HEK293T (cell line): ENCODE results near the gene WT1.

Experiments
- BHLHE40 ChIP-seq: fragments of 450-650 bp; IDR thresholded peaks from 2 replicates; pipeline ENCODE4 v1.6.1; 2016; ENCODE audit warnings: mild to moderate bottlenecking, moderate library complexity, borderline replicate concordance
- CTBP1 ChIP-seq: fragments of 450-650 bp; IDR thresholded peaks from 2 replicates; pipeline ENCODE4 v1.6.1; 2016; ENCODE audit warnings: borderline replicate concordance
- FOXA1 ChIP-seq: fragments of 450-650 bp; IDR thresholded peaks from 2 replicates; pipeline ENCODE4 v1.6.1; 2016; ENCODE audit warnings: mild to moderate bottlenecking
- FOXM1 ChIP-seq: fragments of 450-650 bp; IDR thresholded peaks from 2 replicates; pipeline ENCODE4 v1.6.1; 2017; ENCODE audit warnings: mild to moderate bottlenecking, borderline replicate concordance
- HDGF ChIP-seq: fragments of 450-650 bp; IDR thresholded peaks from 2 replicates; pipeline ENCODE4 v1.6.1; 2017; ENCODE audit warnings: antibody characterized with exemption, borderline replicate concordance
- L3MBTL2 ChIP-seq: fragments of 450-650 bp; conservative IDR thresholded peaks from 2 replicates; pipeline ENCODE4 v1.6.1; 2016; ENCODE audit warnings: mild to moderate bottlenecking
- NFRKB ChIP-seq: fragments of 450-650 bp; IDR thresholded peaks from 2 replicates; pipeline ENCODE4 v1.6.1; 2016; ENCODE audit warnings: mild to moderate bottlenecking, moderate library complexity
- SP1 ChIP-seq: fragments of 450-650 bp; IDR thresholded peaks from 2 replicates; pipeline ENCODE4 v1.6.1; 2017
- SUZ12 ChIP-seq: fragments of 450-650 bp; IDR thresholded peaks from 2 replicates; pipeline ENCODE4 v1.6.1; 2016; ENCODE audit warnings: mild to moderate bottlenecking

DNA sequence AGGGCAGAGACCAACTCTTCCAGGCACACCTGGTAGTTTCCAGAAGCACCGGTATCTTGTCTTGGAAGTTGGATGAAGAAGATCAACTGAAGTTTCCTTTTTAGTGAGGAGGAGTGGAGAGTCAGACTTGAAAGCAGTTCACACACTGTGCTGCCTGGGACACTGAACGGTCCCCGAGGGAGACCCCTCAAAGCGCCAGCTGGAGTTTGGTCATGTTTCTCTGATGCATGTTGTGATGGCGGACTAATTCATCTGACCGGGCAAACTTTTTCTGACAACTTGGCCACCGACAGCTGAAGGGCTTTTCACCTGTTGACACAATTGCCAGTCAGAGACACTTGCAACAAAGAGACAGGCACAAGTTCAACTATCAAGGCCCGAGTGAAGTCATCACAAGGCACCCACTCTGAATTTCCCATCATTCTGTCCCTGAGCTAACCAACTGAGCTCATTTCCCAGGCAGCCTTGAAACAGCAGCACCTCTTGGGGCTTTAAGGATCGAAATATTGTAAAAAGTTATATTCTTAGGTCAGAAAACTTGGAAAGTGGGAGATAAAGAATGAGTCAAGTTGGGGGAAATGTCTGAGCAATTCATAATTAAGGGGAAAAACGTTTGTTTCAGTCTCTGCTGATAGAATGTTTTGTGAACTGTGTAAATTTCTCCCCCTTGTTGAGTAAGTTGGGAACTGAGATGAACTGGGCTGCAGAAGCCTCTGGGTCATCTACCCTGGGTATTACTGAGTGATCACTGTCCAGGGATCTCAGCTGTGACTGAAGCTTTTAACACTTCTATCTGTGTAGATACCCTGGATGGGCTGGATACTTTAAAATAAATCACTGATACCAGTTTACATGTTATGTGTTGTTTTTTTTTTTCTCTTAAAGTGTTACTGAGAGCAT, 46.2 kb downstream of the WT1 start:
- TF ChIP-seq SP1 = no peak
- TF ChIP-seq CTBP1 = no peak
- TF ChIP-seq FOXA1 = no peak
- TF ChIP-seq SUZ12 = no peak
- no peak for TF ChIP-seq BHLHE40
- TF ChIP-seq FOXM1 = no peak
- no peak for TF ChIP-seq NFRKB
- no peak for TF ChIP-seq HDGF
- TF ChIP-seq L3MBTL2 = no peak
